ENCODE measurements around the gene KIF24. TPM values are rescaled to one million over a fixed set of nuclear protein-coding genes. Genes with fewer than 3 reads are reported as not detected.

The KIF24 gene
- total and polyA plus RNA-seq, 8 donors: 0.29 to 5.8 (median 1.5) TPM

- no peaks in the 10 kb centered on the region for H3K9me3 ChIP-seq
- intact Hi-C loops (cut with DNase I; ENCODE audit: low total_unique reads): no loop called here
- peaks cover 0 to 6% (median 0%) of the 10 kb centered on the region in 4 donors for H3K4me1 ChIP-seq
- DNase-seq: peak in 1 of 2 donors; percentile 11
- H3K27me3 ChIP-seq: no peaks in the 10 kb centered on the region
- 73 to 83% (median 78%) methylated on average over 3 of the region's 3 CpGs for WGBS, 5 donors
- H3K36me3 ChIP-seq: no peaks in the 10 kb centered on the region
- H3K27ac ChIP-seq: no peak overlapping the region
- no peak overlapping the region for H3K4me3 ChIP-seq
- TF ChIP-seq POLR2AphosphoS5 (IDR thresholded peaks at IDR 0.05) (no peak), EP300 (IDR thresholded peaks at IDR 0.05) (no peak), CTCF (IDR thresholded peaks at IDR 0.05) (no peak), POLR2A (IDR thresholded peaks at IDR 0.05) (no peak)
Measured at GRCh38 chr9:34279411-34279810, 49.7 kb downstream of the KIF24 start.

Small RNAs within 50 kb of the gene (small RNA-seq; reads per million reads assigned to genes)
- 0 to 0.60 (median 0.15) reads per million in 4 donors for gene RNU2-50P

Other genes starting within 250 kb of the KIF24 start
- gene DCAF12, start 202.6 kb downstream of the KIF24 start, total RNA-seq: 10 to 100 TPM in 4 of 5 donors, 1 to 10 TPM in 1; 4.1 to 54.3 (median 29.1) TPM
- gene DCAF12, start 202.6 kb downstream of the KIF24 start, polyA plus RNA-seq: 10 to 100 TPM in 2 of 3 donors, 1 to 10 TPM in 1; 9.7 to 20.0 (median 19.6) TPM
- gene UBAP1, start 150.2 kb downstream of the KIF24 start, total RNA-seq: 10 to 100 TPM; 17.7 to 53.1 (median 34.9) TPM
- 10 to 100 TPM; 32.3 to 43.8 (median 33.2) TPM for gene UBAP1, start 150.2 kb downstream of the KIF24 start, polyA plus RNA-seq
- gene NUDT2, start 301 bp upstream of the KIF24 start, total RNA-seq: 10 to 100 TPM in 3 of 5 donors, 1 to 10 TPM in 1, under 1 TPM in 1; 0.87 to 46.9 (median 17.0) TPM
- 10 to 100 TPM; 22.2 to 73.2 (median 34.5) TPM for gene NUDT2, start 301 bp upstream of the KIF24 start, polyA plus RNA-seq
- gene MYORG, start 47.6 kb upstream of the KIF24 start, total RNA-seq: 10 to 100 TPM in 4 of 5 donors, 1 to 10 TPM in 1; 9.5 to 31.3 (median 19.6) TPM
- gene MYORG, start 47.6 kb upstream of the KIF24 start, polyA plus RNA-seq: 1 to 10 TPM in 2 of 3 donors, under 1 TPM in 1; 0.76 to 9.0 (median 3.9) TPM
- 10 to 100 TPM in 2 of 5 donors, 1 to 10 TPM in 3; 2.3 to 12.1 (median 8.7) TPM for gene FAM219A, start 129.3 kb upstream of the KIF24 start, total RNA-seq
- 10 to 100 TPM in 1 of 3 donors, 1 to 10 TPM in 2; 4.1 to 10.1 (median 5.1) TPM for gene FAM219A, start 129.3 kb upstream of the KIF24 start, polyA plus RNA-seq
- 1 to 10 TPM in 1 of 5 donors, not detected in 4; 1.0 TPM for gene DNAI1, start 129.5 kb upstream of the KIF24 start, total RNA-seq
- gene DNAI1, start 129.5 kb upstream of the KIF24 start, polyA plus RNA-seq: under 1 TPM in 1 of 3 donors, not detected in 2; 0.31 TPM
- 10 to 100 TPM in 1 of 5 donors, 1 to 10 TPM in 2, not detected in 2; 1.2 to 17.8 (median 5.0) TPM for gene ENHO, start 193.7 kb upstream of the KIF24 start, total RNA-seq
- gene ENHO, start 193.7 kb upstream of the KIF24 start, polyA plus RNA-seq: 10 to 100 TPM in 2 of 3 donors, 1 to 10 TPM in 1; 3.3 to 63.8 (median 29.7) TPM